Stimulated activated CD8-positive, alpha-beta memory T cell treated with anti-CD3 and anti-CD28 coated beads, Interleukin-15, amount 100 ng/mL, for 4 hours (primary cell): ENCODE data around the gene JMJD6.
"Not testable (repeated sequence)": the region's sequence is repeated elsewhere in the genome, so short reads cannot be mapped to it uniquely, and the experiment has no call there.

Experiments
- DNase-seq, 2 donors: peaks; one replicate each; pipeline ENCODE4 v3.0.0-alpha.2; 2020; ENCODE audit warnings: low read depth in 2 of 2

JMJD6 gene

DNA sequence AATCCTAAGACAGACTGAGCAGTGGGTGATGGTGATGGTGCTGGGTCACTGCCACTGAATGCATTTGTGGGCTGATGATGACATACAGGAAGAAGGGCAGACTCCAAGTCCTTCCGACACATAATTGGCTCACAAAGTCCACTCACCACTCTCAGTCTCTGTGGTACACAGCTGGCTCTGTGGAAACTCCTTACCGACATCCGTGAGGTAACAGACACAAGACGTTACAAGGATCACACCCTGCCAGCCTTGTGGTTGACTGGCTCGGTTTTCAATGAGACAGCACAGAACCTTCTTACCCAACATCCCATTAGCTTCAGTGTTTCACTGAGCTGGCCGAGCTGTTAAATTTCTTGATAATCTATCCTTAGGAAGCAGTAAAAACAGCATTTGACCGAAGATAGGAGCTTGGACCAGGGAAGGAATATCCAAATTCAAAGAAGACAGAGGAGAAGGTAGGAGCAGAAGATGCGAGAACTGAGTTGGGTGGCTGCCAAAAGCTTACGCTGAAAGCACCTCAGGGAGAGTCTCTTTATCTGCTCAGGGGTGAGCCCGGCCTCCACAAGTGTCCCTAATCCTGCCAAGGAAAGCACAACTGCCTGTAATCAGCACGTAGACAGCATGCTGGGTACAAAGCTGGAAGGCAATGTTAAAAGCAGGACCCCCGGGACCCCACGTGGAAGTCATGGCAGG is 10.1 kb downstream of the JMJD6 start:
- peak; percentile 61 to 68 for DNase-seq

DNA sequence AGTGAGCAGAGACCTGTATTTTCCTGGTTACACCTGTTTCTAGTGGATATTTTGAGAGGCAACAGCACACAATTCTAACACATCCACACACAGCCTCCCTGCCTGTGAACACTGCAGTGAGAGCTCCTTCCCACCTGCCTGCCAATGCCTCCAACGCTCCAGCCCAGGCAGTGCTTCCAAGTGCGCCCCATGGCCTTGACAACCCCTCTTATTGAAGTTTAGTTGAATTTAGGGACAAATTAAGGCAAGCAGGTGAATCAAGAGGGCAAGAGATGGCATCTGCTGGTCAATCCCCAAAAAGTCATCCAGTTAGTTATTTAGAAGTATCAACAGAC is 10.9 kb downstream of the JMJD6 start:
- no peak for DNase-seq

DNA sequence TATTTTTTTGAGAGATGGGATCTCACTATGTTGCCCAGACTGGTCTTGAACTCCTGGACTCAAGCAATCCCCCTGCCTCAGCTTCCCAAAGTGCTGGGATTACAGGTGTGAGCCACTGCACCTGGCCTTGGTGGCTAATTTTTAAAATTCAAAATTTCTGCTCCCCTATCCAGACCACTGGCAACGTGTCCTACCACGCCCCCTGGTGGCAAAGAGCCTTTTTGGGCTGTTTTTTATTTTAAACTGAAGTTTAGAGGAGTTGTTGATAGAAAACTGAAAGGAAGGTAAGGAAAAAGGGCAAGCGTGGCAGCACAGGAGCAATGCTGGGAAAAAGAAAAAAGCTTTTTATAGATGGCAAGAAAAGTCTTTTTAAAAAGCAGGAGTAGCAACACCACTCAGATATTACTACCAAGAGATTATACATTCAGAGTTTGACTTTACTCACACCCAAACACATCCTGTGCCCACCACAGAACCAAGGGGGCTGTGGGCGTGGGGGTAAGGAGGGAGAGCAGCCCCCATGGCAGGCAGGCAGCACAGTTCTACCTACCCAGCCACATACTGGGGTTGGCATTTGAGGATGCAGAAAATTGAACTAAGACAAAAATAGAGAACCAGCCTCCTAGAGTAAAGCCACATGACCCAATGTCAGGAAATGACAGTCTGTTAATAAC is 11.4 kb downstream of the JMJD6 start:
- peak in 1 of 2 donors; percentile 23 for DNase-seq

DNA sequence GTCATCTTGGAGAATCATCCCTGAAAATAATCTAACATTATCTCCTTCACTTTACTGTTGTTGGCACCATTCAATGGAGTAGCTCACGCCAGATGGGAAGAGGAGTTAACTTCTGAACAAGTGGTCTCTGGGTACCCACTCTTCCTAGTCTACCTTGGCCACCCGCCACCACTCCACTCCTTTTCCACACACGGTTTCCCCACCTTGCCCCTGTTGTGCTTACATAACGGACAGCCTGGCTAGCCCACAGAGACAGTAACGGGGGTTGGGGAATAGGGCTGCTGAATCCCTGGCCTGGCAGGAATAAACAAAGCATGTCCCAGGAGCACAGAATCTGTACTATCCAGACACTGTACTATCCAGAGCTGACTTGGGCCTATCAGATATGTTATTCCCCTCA is 12.1 kb downstream of the JMJD6 start:
- DNase-seq = no peak

DNA sequence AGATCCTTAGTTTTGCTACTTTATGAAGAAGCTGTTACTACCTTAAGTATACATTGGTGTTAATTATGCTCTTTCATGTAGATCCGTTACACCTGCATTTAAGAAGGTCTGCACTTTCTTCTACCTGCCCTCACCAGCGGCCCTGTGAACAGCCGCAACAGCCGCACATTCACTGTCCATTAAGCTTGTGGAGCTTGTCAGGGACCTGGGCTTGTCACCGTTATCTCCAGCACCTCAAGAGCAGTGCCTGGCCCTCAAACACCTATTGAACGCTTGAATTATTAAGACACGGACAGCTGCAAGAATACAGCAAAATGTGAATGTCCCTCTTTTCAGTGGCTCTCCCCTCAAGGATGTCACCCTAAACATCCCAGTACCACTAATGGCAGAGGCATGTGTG is 12.6 kb downstream of the JMJD6 start:
- DNase-seq = no peak

DNA sequence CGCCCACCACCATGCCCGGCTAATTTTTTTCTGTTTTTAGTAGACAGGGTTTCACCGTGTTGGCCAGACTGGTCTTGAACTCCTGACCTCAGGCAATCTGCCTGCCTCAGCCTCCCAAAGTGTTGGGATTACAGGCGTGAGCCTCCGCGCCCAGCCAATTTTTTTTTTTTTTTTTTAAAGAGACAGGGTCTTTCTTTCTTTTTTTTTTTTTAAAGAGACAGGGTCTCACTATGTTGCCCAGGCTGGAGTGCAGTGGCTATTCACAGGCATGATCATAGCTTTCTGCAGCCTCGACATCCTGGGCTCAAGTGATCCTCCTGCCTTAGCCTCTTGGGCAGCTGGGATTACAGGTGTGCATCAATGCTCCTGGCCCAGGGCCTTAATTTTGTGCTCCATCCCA is 14.1 kb downstream of the JMJD6 start:
- DNase-seq = not testable (repeated sequence)

DNA sequence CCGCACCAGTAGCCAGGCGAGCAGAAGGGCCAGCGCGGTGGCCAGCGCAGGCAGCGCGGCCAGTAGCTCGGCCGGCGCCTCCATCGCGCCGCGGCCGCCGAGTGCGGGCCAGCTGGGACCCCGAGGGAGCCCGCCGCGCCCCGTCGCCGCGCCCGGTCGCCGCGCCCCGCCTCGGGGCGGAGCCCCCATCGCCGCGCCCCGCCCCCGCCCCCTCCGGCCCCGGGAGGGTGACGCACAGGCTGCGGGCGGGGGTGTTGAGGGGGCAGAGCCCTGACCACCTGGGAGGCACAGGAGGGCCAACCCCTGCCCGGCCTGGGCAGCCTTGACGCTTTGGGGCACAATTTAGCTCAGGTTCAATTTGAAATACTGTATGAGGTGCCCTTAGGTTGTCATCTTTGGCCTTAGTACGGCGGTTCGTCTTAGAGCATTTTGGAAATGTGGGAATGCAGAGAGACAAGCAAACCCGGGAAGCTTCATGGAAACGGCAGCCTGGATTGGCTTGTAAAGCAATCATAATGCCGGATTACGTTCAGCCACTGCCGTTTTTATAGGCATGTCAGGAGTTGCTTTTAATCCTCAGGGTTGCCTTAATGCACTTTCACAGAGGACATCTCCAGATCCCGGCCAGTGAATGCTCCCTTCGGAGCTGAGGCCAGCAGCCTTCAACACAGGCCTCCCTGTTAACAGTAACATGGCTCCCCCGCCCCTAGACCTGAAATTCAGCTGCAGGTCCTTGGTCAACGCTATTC is 15.4 kb downstream of the JMJD6 start, which contains the start of gene MXRA7:
Gene MXRA7 (minus strand): TSS at position 103 of the 749 bp plus-strand sequence. CDS start 19 bp downstream, at position 84.
- peak in 1 of 2 donors; percentile 45 for DNase-seq

DNA sequence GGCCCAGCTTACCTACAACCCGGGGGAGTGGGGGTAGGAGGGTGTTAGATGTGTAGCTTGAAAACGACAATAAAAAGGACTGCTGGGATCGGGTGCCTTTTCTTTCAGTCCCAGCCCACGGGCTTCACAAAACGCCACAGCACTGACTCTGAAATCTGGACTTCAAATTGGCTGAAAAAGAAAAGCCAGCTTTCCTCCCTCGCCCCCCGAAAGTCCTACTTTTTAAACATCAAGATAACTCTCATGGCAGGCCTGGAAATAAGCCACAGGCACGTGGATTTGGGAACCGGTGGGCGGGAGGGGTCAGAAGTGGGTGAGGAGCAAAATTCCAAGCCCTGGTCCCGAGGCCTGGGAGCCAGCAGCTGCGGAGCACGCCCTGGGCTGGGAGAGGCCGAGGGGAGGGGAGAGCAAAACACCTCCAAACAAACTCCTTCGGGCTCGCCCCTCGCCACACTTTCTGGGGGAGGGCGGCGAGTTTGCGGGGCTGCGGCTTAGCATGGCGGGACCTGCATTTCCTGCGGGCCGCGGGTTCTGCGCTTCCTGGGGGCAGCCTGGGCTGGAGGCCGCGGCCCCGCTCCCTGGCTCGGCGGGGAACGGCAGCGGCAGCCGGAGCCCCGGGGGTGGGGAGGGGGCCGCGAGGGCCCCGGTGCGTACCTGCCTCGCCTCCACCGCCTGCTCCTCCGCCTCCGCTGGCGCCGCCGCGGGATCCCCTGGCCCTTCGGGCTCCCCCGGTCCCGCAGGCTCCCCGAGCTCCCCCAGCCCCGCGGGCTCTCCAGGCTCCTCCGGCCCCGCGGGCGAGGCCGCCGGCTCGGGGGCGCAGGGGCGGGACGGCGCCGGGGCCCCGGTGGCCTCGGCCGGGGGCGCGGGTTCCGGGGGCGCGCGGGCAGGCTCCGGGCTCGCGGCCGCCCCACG is 16.2 kb downstream of the JMJD6 start:
- DNase-seq = not testable (repeated sequence)

DNA sequence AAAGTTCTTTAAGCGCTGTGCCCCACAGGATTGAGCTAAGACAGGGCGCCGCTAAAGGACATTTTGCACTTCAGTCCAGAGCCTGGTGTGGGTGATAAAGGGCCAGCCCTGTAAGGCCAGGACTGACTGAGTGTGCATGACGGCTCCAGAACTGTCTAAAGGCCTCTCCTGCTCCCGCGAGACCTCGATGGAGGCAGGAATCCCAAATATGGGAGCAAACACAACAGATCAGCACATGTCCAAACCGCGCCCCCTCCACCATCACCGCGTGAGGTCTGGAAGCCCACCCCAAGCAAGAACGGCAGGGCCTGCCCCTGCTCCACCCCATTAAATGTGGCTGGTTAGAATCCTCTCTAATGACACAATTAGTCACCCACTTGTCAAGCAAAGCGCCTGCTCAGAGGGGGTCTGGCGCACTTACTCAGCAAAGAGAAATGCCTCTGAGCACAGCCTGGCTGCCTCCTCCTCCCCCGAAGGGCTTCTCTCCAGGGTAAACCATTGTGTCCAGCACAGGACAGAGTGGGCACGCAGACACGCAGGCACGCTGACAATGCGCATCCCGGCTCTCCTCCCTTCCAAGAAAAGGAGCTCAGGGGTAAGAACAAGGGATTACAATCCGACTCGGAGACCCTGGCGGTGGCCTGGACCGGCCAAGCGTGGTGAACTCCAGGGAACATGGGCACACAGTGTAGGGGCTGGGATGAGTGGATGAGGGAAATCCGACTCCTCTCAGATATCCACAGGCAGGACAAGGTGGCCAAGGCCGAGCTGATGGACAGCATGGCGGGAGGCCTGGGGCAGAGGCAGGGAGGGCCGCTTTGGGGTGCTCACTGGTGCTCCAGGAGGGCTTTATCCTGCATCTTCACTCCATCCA is 17.1 kb downstream of the JMJD6 start:
- no peak for DNase-seq

DNA sequence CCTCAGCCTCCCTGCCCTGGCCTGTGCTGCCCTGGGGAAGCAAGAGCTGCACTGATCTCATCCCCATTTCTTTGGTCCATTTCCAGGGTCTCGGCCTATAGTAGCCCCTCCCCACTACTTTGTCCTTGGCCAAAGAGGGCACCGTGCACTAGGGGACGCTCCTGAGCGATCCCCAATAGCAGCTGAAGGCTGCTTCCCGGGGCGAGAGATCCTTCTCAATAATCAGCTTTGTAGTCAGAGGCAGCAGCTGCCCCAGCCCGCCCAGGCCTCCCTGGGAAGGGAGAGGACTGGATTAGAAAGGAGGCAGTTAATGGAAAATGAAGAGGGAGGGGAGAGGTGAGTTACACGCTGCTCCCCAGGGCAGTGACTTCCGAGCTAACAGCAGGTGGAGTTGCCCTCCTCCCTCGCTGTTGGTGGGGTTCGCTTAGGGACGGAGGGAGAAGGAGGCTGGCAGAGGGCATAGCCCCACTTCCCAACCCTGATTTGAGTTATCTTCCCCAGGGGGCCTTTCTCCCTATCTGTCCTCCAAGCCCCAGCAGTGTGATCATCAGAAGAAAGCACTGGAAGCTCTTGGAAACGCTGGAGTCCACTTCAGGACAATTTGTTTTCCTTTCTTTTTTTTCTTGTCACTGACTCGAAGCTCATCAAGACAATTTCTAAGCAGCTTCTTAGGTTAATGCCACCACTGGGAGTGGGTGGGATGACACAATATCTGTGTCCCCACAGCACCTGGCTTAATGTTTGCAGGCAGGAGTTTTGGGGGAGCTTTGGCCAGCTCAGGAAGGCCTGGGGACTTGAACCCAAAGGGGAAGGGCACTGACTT is 18.2 kb downstream of the JMJD6 start:
- DNase-seq = no peak

DNA sequence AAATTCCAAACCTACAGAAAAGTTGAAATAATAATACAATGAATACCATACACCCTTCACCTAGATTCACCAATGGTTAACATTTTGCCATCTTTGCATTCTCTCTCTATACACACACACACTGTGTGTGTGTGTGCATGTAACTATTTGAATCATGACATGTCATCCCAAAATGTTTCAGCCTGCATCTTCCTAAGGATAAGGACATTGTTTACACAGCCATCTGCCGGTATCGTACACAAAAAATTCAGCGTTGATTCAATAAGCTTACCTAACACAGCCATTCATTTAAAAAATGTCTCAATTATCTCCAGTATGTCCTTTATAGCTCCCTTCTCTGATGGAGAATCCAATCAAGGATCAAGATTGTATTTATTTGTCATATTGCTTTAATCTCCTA is 19.6 kb downstream of the JMJD6 start:
- no peak for DNase-seq

DNA sequence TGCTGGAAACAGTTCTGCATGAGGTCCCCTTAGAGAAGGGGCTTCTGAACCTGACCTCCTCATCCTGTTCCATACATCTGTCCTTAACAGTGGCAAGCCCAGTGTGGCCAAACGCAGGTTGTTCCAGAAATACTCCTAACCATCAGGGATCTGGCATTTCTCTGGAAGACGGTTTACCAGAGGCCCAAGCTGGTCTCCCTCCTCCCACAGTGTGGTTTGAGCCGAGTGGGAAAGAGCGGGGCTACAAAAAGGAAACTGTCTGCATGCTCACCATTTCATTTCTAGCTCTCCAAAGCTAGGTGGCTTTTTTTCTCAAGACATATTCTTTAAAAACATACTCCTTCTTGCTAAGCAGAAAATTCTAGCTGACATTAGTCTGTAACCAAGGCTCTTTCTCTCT is 21.6 kb downstream of the JMJD6 start:
- DNase-seq = no peak

DNA sequence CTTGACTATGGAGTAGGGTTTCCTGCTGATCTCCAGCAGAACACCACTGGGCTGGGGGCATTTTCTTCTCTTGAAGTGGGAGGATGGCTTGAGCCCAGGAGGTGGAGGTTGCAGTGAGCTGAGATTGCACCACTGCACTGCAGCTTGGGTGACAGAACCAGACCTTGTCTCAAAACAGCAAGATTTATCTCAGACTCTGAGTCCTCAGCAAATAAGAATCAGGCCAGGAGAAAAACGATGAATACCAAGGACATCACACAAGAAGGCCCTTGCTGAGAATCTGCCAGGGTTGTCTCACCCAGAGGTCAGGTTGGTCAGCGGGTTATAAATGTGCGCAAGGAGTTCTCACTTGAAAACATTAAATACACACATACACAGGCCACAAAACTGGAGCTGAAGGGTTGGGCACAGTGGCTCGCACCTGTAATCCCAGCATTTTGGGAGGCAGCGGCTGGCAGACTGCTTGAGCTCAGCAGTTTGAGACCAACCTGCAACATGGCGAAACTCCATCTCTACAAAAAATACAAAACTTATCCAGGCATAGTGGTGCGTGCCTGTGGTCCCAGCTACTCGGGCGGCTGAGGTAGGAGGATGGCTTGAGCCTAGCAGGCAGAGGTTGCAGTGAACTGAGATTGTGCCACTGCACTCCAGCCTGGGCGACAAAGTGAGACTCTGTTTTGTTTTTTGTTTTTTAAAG is 23.3 kb downstream of the JMJD6 start:
- no peak for DNase-seq

DNA sequence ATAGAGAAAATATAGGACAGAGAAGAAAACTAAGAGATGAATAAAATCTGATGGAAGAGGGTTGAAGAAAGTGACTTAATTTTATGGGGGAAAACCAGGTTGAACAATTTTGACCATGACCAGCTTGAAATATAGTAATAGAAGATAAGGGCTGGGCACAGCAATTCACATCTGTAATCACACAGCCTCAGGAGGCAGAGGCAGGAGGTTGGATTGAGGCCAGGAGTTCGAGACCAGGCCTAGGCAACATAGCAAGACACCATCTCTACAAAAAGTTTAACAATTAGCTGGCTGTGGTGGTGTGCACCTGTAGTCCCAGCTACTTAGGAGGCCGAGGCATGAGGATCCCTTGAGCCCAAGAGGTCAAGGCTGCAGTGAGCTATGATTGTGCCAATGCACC is 24.3 kb downstream of the JMJD6 start:
- no peak for DNase-seq

DNA sequence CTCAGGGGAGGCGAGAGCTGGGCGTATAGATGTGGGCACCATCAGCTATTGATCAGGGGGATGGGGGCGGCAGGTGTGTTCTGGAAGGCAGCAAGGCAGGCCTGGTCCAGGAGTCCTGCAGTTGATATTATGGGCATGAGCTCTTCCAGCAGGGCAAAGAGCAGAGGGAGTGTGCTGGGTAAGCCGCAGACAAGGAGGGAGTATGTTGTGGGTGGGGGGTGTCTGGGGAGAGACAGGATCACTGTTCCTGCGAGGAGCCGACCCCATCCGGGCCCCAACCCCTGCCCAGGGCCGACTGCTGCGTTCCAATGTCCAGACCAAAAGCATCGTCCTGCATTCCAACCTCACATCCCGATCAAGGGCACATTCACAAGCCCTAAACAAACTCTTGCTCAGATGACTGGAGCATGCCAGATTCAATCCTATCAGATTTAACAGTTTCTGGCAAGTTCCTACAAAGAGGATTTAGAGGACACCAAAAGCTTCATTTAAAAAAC is 24.9 kb downstream of the JMJD6 start:
- DNase-seq = no peak

DNA sequence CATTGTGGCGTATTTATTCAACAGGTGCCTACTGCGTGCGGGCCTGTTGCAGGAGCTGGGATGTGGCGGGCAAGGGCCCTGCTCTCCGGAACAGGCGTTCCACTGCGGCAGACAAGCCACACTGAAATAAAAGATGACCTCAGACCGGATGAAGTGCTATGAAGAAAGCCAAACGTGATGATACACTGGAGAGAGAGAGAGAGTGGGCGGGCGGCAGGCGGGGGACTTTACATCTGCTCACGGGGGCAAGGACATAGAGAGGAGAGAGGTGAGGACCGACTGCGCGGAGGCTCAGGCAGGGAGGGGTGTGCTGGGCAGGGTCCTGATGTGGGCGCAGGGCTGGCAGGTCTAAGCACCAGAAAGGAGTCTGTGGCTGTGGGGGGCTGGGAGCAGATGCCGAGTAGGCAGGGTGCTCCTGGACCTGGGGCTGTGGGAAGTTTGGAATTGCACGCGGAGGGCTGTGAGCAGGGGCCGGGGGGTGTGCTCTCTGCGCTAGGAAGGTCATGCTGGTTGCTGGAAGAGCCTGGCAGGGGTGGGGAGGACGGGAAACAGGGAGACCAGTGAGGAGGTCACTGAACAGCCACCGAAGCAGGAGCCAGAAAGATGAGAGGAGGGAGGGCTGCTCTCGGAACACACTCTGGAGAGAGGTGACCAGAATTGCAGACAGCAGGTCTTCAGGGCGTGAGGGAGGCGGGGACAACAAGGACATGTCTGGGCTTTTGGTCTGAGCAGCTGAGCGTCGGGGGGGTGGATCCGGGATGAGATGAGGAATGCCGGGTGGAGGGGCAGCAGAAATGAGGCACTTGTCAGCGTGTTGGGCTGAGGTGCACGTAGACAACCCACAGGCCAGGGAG is 25.6 kb downstream of the JMJD6 start:
- no peak for DNase-seq

DNA sequence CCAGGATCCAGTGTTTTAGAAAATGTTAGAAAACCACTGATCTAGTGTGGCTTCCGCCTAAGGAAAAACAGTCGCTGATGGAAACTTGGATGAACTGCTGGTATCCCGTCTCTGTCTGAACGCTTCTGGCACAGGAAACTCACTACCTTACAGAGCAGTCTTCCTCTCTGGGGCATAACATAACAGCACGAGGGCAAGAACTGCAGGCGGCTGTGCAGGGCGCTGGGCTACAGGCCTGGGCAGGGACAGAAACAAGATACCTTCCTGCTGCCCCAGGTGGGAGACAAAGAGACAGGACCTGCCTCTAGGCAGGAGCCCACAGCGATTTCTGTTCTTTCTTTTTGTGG is 26.2 kb downstream of the JMJD6 start:
- DNase-seq = no peak

DNA sequence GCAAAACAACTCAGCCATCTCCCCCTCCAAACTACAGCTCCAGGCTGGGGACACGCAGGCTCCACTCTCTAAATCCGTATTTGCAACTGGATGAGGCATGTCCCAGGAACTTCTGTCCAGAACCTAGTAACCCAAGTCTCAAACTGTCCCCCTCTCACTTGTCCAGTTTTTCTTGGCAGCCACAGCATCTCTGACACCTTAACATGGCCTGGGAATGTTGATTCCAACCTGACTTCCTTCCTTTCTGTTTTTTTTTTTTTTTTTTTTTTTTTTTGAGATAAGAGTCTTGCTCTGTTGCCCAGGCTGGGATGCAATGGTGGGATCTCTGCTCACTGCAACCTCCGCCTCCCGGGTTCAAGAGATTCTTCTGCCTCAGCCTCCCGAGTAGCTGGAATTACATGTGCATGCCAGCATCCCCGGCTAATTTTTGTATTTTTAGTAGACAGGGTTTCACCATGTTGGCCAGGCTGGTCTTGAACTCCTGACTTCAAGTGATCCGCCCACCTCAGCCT is 27.9 kb downstream of the JMJD6 start:
- DNase-seq = not testable (repeated sequence)
